Thymus (tissue), 11 donors: ENCODE measurements around the gene CES3. TPM values are rescaled to one million over a fixed set of nuclear protein-coding genes. Genes with fewer than 3 reads are reported as not detected.

Experiments used
- DNase-seq, 9 donors: peaks; one replicate each; pipeline ENCODE4 v3.0.0-alpha.2; 2013; ENCODE audit warnings: low spot score in 9 of 9, low read depth in 6 of 9, missing footprints in 1 of 9
- H3K27ac ChIP-seq, 2 donors: one replicate each; pipeline ENCODE4 v1.5.1; 2013; ENCODE audit warnings: control low read depth in 1 of 2, low read depth in 1 of 2, low read length in 1 of 2, mild to moderate bottlenecking in 1 of 2, moderate library complexity in 1 of 2
- H3K27me3 ChIP-seq, 2 donors: one replicate each; pipeline ENCODE4 v1.5.1; 2013; ENCODE audit warnings: low read length in 1 of 2; ENCODE audit not compliant: control insufficient read depth in 2 of 2, insufficient read depth in 1 of 2
- H3K36me3 ChIP-seq, 2 donors: one replicate each; pipeline ENCODE4 v1.5.1; 2013; ENCODE audit warnings: low read length in 1 of 2, mild to moderate bottlenecking in 1 of 2, moderate library complexity in 1 of 2; ENCODE audit not compliant: control insufficient read depth in 2 of 2, insufficient read depth in 2 of 2
- H3K4me1 ChIP-seq, 2 donors: one replicate each; pipeline ENCODE4 v1.5.1; 2013; ENCODE audit warnings: low read length in 2 of 2; ENCODE audit not compliant: control insufficient read depth in 2 of 2, insufficient read depth in 2 of 2
- H3K4me3 ChIP-seq, 2 donors: one replicate each; pipeline ENCODE4 v1.5.1; 2013; ENCODE audit warnings: low read length in 2 of 2, control low read depth in 1 of 2, mild to moderate bottlenecking in 1 of 2
- H3K9me3 ChIP-seq, 2 donors: one replicate each; pipeline ENCODE4 v1.5.1; 2013; ENCODE audit warnings: low read length in 1 of 2, mild to moderate bottlenecking in 1 of 2; ENCODE audit not compliant: control insufficient read depth in 2 of 2, insufficient read depth in 1 of 2
- WGBS: extraction: QIAGEN DNeasy Blood & Tissue Kit; methylation state at CpG from one replicate; pipeline ENCODE4 v1.1.7; 2013; 5-methylcytosine and 5-hydroxymethylcytosine counted together
- polyA plus RNA-seq: library from polyadenylated mRNA; stranded (reverse); fragments of 200-250 nt; gene quantifications from one replicate; pipeline ENCODE4 v1.2.3, GENCODE V29; 2013
- total RNA-seq: library from RNA; stranded (reverse); fragments of 120-200 nt; gene quantifications from one replicate; pipeline ENCODE4 v1.2.4, GENCODE V29; 2013
- donor health status: healthy.

The CES3 gene
- total and polyA plus RNA-seq, 2 donors, result 0.09 to 0.32 TPM

- WGBS, result 8% methylated on average over 44 of the region's 44 CpGs
- DNase-seq, result no peak
- H3K4me3 ChIP-seq, result peak overlapping the region in 1 of 2 donors; percentile 37
- no peak overlapping the region for H3K27ac ChIP-seq
- H3K36me3 ChIP-seq, result peaks cover 5 to 6% of the 10 kb centered on the region in 2 donors
- no peaks in the 10 kb centered on the region for H3K9me3 ChIP-seq
- H3K27me3 ChIP-seq, result peaks cover 36 to 66% of the 10 kb centered on the region in 2 donors
- H3K4me1 ChIP-seq, result peaks cover 0 to 10% of the 10 kb centered on the region in 2 donors
These were observed 12.8 kb upstream of the CES3 start for GRCh38 chr16:66948134-66948836.

- Histone ChIP-seq H3K27ac (no peak overlapping the region), H3K4me1 (peaks cover 0 to 10% of the 10 kb centered on the region in 2 donors), H3K4me3 (no peak overlapping the region), H3K27me3 (peaks cover 36 to 70% of the 10 kb centered on the region in 2 donors), H3K9me3 (no peaks in the 10 kb centered on the region), H3K36me3 (peaks cover 0 to under 1% of the 10 kb centered on the region in 2 donors)
- 19% methylated on average over 21 of the region's 21 CpGs for WGBS
- DNase-seq, result no peak
These were observed 12.2 kb upstream of the CES3 start for GRCh38 chr16:66948837-66949225.

GRCh38 chr16:66949472-66949871, 11.6 kb upstream of the CES3 start:
- no peaks in the 10 kb centered on the region for H3K9me3 ChIP-seq
- no peaks in the 10 kb centered on the region for H3K36me3 ChIP-seq
- peaks cover 36 to 72% of the 10 kb centered on the region in 2 donors for H3K27me3 ChIP-seq
- no peak overlapping the region for H3K4me3 ChIP-seq
- no peak overlapping the region for H3K27ac ChIP-seq
- 83% methylated on average over 6 of the region's 6 CpGs for WGBS
- H3K4me1 ChIP-seq, result peaks cover 0 to 10% of the 10 kb centered on the region in 2 donors
- DNase-seq, result no peak

- no peak for DNase-seq
- Histone ChIP-seq H3K27me3 (peaks cover 36 to 72% of the 10 kb centered on the region in 2 donors), H3K36me3 (no peaks in the 10 kb centered on the region), H3K27ac (no peak overlapping the region), H3K4me1 (peaks cover 0 to 10% of the 10 kb centered on the region in 2 donors), H3K9me3 (no peaks in the 10 kb centered on the region), H3K4me3 (no peak overlapping the region)
- 83% methylated on average over 2 of the region's 2 CpGs for WGBS
These were observed 10.6 kb upstream of the CES3 start for GRCh38 chr16:66950437-66950836.

- no peak for DNase-seq
- Histone ChIP-seq H3K9me3 (no peaks in the 10 kb centered on the region), H3K4me1 (peaks cover 0 to 10% of the 10 kb centered on the region in 2 donors), H3K36me3 (no peaks in the 10 kb centered on the region), H3K27ac (no peak overlapping the region), H3K27me3 (peaks cover 36 to 72% of the 10 kb centered on the region in 2 donors), H3K4me3 (no peak overlapping the region)
- WGBS, result 91% methylated on average over 4 of the region's 4 CpGs
These were observed 9.9 kb upstream of the CES3 start for GRCh38 chr16:66950971-66951790.

GRCh38 chr16:66952430-66953110, 8.5 kb upstream of the CES3 start:
- no peaks in the 10 kb centered on the region for H3K36me3 ChIP-seq
- no peak for DNase-seq
- WGBS, result 93% methylated on average over 7 of the region's 7 CpGs
- no peak overlapping the region for H3K4me3 ChIP-seq
- no peak overlapping the region for H3K27ac ChIP-seq
- H3K9me3 ChIP-seq, result no peaks in the 10 kb centered on the region
- peaks cover 0 to 10% of the 10 kb centered on the region in 2 donors for H3K4me1 ChIP-seq
- H3K27me3 ChIP-seq, result peaks cover 29 to 60% of the 10 kb centered on the region in 2 donors

- DNase-seq, result no peak
- Histone ChIP-seq H3K4me3 (no peak overlapping the region), H3K27me3 (peaks cover 25 to 55% of the 10 kb centered on the region in 2 donors), H3K36me3 (no peaks in the 10 kb centered on the region), H3K27ac (no peak overlapping the region), H3K9me3 (no peaks in the 10 kb centered on the region), H3K4me1 (no peaks in the 10 kb centered on the region)
- 88% methylated on average over 10 of the region's 10 CpGs for WGBS
These were observed 7.5 kb upstream of the CES3 start for GRCh38 chr16:66953462-66954096.

- H3K36me3 ChIP-seq, result no peaks in the 10 kb centered on the region
- H3K27ac ChIP-seq, result no peak overlapping the region
- 26% methylated on average over 8 of the region's 8 CpGs for whole genome bisulfite sequencing
- peak in 8 of 9 donors; percentile 52 to 83 (median 59) for DNase-seq
- no peaks in the 10 kb centered on the region for H3K4me1 ChIP-seq
- no peaks in the 10 kb centered on the region for H3K9me3 ChIP-seq
- H3K4me3 ChIP-seq, result no peak overlapping the region
- peaks cover 19 to 49% of the 10 kb centered on the region in 2 donors for H3K27me3 ChIP-seq
These were observed 6.9 kb upstream of the CES3 start for GRCh38 chr16:66954097-66954659.
